SK-N-SH (cell line): ENCODE data around the gene RNF223. TPM values are rescaled to one million over a fixed set of nuclear protein-coding genes. Genes with fewer than 3 reads are reported as not detected.
"Not testable (repeated sequence)": the region's sequence is repeated elsewhere in the genome, so short reads cannot be mapped to it uniquely, and the experiment has no call there.

Experiments
- CTCF ChIA-PET: fragments of 300-600, 350-600 bp; formaldehyde crosslinking; extraction: SDS; loops from one replicate; lab custom pipeline; 2021; lab: Yijun Ruan, JAX
- POLR2A ChIA-PET: fragments of 350-600 bp; sonication (Branson Sonifier 250); formaldehyde crosslinking; extraction: SDS; loops from one replicate; lab custom pipeline; 2020; ENCODE audit warnings: antibody characterized with exemption, inconsistent platforms; lab: Yijun Ruan, JAX
- DNase-seq: peaks from one replicate; pipeline ENCODE4 v3.0.0; 2012
- H2AFZ ChIP-seq: fragments of 200-600 bp; sonication (generic); 2 replicates; pipeline ENCODE4 v1.8.1; 2016; ENCODE audit warnings: antibody characterized with exemption, mild to moderate bottlenecking, low read depth
- H3F3A ChIP-seq: fragments of 200-600 bp; sonication (generic); replicated peaks from 2 replicates; pipeline ENCODE3; 2016; ENCODE audit warnings: antibody characterized with exemption, mild to moderate bottlenecking; ENCODE audit not compliant: insufficient read depth
- H3K27ac ChIP-seq, 2 experiments: fragments of 200-500 bp in 1 of 2; fragments of 200-600 bp in 1 of 2; sonication (Bioruptor generic) in 1 of 2; sonication (generic), shearing (Covaris generic) in 1 of 2; 2 replicates each; pipeline versions ENCODE4 v1.5.1 to v1.6.1; 2014 to 2016; ENCODE audit warnings: low read depth in 2 of 2, inconsistent platforms in 1 of 2, low read length in 1 of 2, mild to moderate bottlenecking in 1 of 2, mixed read lengths in 1 of 2
- H3K27me3 ChIP-seq: fragments of 200-600 bp; sonication (generic), shearing (Covaris generic); 2 replicates; pipeline ENCODE4 v1.6.1; 2016; ENCODE audit warnings: mixed run types; ENCODE audit not compliant: insufficient read depth
- H3K36me3 ChIP-seq, 2 experiments: fragments of 200-500 bp in 1 of 2; fragments of 200-600 bp in 1 of 2; sonication (Bioruptor generic) in 1 of 2; sonication (generic) in 1 of 2; replicated peaks in 1 of 2; 2 replicates each; pipeline versions ENCODE3 to v1.5.1; 2014 to 2016; ENCODE audit warnings: low read length in 1 of 2, mild to moderate bottlenecking in 1 of 2; ENCODE audit not compliant: insufficient read depth in 2 of 2, control insufficient read depth in 1 of 2
- H3K4me1 ChIP-seq, 2 experiments: fragments of 200-500 bp in 1 of 2; fragments of 200-600 bp in 1 of 2; sonication (Bioruptor generic) in 1 of 2; sonication (generic), shearing (Covaris generic) in 1 of 2; 2 replicates each; pipeline versions ENCODE4 v1.5.1 to v1.6.1; 2014 to 2016; ENCODE audit warnings: low read depth in 1 of 2, low read length in 1 of 2, mixed run types in 1 of 2; ENCODE audit not compliant: insufficient read depth in 2 of 2, control insufficient read depth in 1 of 2
- H3K4me2 ChIP-seq: fragments of 200-600 bp; sonication (generic), shearing (Covaris generic); 2 replicates; pipeline ENCODE4 v1.6.1; 2017; ENCODE audit warnings: mixed run types
- H3K4me3 ChIP-seq, 2 experiments: fragments of 200-500 bp in 1 of 2; fragments of 200-600 bp in 1 of 2; sonication (Bioruptor generic) in 1 of 2; sonication (generic), shearing (Covaris generic) in 1 of 2; 2 replicates each; pipeline versions ENCODE4 v1.5.1 to v1.8.1; 2014 to 2016; ENCODE audit warnings: low read depth in 2 of 2, inconsistent platforms in 1 of 2, low read length in 1 of 2, mild to moderate bottlenecking in 1 of 2, mixed read lengths in 1 of 2, moderate library complexity in 1 of 2
- H3K79me2 ChIP-seq: fragments of 200-600 bp; sonication (generic); 2 replicates; pipeline ENCODE4 v1.8.1; 2017; ENCODE audit warnings: mild to moderate bottlenecking; ENCODE audit not compliant: insufficient read depth
- H3K9ac ChIP-seq: fragments of 200-600 bp; sonication (generic); 2 replicates; pipeline ENCODE4 v1.6.1; 2017; ENCODE audit warnings: mixed run types
- H3K9me2 ChIP-seq: fragments of 200-600 bp; sonication (generic); 2 replicates; pipeline ENCODE4 v1.6.1; 2017; ENCODE audit warnings: mixed run types
- H3K9me3 ChIP-seq: fragments of 200-600 bp; sonication (generic); 2 replicates; pipeline ENCODE4 v1.6.1; 2017; ENCODE audit warnings: mixed run types, mild to moderate bottlenecking, moderate library complexity
- H4K20me1 ChIP-seq: fragments of 200-600 bp; sonication (generic); 2 replicates; pipeline ENCODE4 v1.6.1; 2017; ENCODE audit warnings: mild to moderate bottlenecking, mixed run types; ENCODE audit not compliant: insufficient read depth
- CHD2 ChIP-seq: fragments of 150-350 bp; IDR thresholded peaks from 2 replicates; pipeline ENCODE4 v1.6.1; 2018; ENCODE audit warnings: low read length; ENCODE audit not compliant: partially characterized antibody
- FOSL2 ChIP-seq: IDR thresholded peaks from 2 replicates; pipeline ENCODE4 v1.4.0; 2012; ENCODE audit warnings: low read depth, mild to moderate bottlenecking, moderate library complexity, borderline replicate concordance
- FOXJ3 ChIP-seq: sonication (generic); formaldehyde crosslinking; IDR thresholded peaks from 2 replicates; pipeline ENCODE4 v1.5.1; 2020; ENCODE audit warnings: mild to moderate bottlenecking, missing genetic modification reagents
- JUND ChIP-seq: IDR thresholded peaks from 2 replicates; pipeline ENCODE4 v1.4.0; 2012
- RCOR1 ChIP-seq: fragments of 150-350 bp; IDR thresholded peaks from 2 replicates; pipeline ENCODE4 v1.6.1; 2017; ENCODE audit warnings: antibody characterized with exemption, low read length
- RFX5 ChIP-seq: IDR thresholded peaks from 2 replicates; pipeline ENCODE4 v1.6.1; 2012; ENCODE audit warnings: mild to moderate bottlenecking, improper control_type of control experiment, low read length
- YY1 ChIP-seq: IDR thresholded peaks from 2 replicates; pipeline ENCODE4 v1.4.0; 2012; ENCODE audit warnings: low read depth, mild to moderate bottlenecking
- WGBS: methylation state at CpG from one replicate; pipeline ENCODE4 v1.1.6; 2017; ENCODE audit warnings: low lambda C conversion rate; 5-methylcytosine and 5-hydroxymethylcytosine counted together
- polyA plus RNA-seq, 3 experiments: library from polyadenylated mRNA; depleted of rRNA; stranded (reverse); fragments of >200 nt; gene quantifications; 2 replicates each; pipeline ENCODE4 v1.2.3, GENCODE V29; 2012
- TF ChIP-seq, protein P1 (sequence below): IDR thresholded peaks from 2 replicates; pipeline ENCODE4 v1.4.0; 2012; ENCODE audit warnings: low read depth, borderline replicate concordance

RNF223 gene
- polyA plus RNA-seq, 1 of the 3 experiments (the other 2 are of a cell fraction): not detected

DNA sequence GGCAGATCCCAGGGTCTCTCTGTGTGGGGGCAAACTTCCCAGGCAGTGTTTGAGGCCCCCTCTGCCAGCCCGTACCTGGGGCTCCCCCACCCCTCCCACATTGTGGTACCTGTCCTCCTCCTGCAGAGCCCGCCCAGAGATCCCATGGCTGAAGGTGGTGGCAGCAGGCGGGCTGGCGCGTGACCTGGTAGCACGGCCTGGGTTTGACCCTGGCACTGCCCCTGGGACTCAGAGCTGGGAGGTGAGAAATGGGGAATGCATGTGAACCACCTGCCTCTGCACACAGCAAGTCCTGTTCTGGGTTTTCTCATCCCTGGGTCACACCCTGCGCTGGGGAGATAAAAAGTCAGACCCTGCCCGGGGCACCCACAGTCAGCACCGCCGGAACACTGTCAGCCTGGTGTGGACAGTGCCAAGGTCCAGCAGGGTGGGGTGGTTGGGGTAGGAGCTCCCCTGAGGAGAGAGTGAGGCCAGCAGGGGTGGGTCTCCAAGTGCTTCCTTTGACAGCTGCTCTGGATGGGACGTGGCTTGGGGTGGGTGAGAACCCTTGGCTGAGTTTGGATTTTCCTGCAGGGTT, 42.4 kb downstream of the RNF223 start:
- no peak overlapping the region for H3K4me2 ChIP-seq
- no peak overlapping the region for H3K27ac ChIP-seq
- no peaks in the 10 kb centered on the region for H3K27me3 ChIP-seq
- POLR2A ChIA-PET: no interaction called here
- H4K20me1 ChIP-seq: peaks cover 34% of the 10 kb centered on the region
- TF ChIP-seq FOSL2 (no peak), RCOR1 (no peak), FOXJ3 (no peak), CHD2 (no peak), JUND (no peak), YY1 (no peak), RFX5 (no peak)
- TF ChIP-seq, protein P1, sequence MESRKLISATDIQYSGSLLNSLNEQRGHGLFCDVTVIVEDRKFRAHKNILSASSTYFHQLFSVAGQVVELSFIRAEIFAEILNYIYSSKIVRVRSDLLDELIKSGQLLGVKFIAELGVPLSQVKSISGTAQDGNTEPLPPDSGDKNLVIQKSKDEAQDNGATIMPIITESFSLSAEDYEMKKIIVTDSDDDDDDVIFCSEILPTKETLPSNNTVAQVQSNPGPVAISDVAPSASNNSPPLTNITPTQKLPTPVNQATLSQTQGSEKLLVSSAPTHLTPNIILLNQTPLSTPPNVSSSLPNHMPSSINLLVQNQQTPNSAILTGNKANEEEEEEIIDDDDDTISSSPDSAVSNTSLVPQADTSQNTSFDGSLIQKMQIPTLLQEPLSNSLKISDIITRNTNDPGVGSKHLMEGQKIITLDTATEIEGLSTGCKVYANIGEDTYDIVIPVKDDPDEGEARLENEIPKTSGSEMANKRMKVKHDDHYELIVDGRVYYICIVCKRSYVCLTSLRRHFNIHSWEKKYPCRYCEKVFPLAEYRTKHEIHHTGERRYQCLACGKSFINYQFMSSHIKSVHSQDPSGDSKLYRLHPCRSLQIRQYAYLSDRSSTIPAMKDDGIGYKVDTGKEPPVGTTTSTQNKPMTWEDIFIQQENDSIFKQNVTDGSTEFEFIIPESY: no peak
- TF ChIP-seq, all 33 proteins: peak for 0
- Histone ChIP-seq H3F3A (no peaks in the 10 kb centered on the region), H2AFZ (no peak overlapping the region), H3K9ac (no peak overlapping the region), H3K79me2 (no peaks in the 10 kb centered on the region), H3K4me3 (no peak overlapping the region), H3K36me3 (peaks cover 0 to 4% of the 10 kb centered on the region in 2 experiments), H3K9me3 (no peaks in the 10 kb centered on the region), H3K4me1 (peaks cover 0 to 11% of the 10 kb centered on the region in 2 experiments; a peak in 1 of 4 replicates), H3K9me2 (no peaks in the 10 kb centered on the region)
- 80% methylated on average over 1 of the region's 11 CpGs for WGBS
- no peak for DNase-seq
- CTCF ChIA-PET: interaction anchor here (0.7 to 4.5 kb wide), 31 partner anchors 9 to 343 kb away, joined by 3 to 93 read pairs (median 6); partner anchors contain the start of genes AGRN, AURKAIP1, ISG15 and PERM1

DNA sequence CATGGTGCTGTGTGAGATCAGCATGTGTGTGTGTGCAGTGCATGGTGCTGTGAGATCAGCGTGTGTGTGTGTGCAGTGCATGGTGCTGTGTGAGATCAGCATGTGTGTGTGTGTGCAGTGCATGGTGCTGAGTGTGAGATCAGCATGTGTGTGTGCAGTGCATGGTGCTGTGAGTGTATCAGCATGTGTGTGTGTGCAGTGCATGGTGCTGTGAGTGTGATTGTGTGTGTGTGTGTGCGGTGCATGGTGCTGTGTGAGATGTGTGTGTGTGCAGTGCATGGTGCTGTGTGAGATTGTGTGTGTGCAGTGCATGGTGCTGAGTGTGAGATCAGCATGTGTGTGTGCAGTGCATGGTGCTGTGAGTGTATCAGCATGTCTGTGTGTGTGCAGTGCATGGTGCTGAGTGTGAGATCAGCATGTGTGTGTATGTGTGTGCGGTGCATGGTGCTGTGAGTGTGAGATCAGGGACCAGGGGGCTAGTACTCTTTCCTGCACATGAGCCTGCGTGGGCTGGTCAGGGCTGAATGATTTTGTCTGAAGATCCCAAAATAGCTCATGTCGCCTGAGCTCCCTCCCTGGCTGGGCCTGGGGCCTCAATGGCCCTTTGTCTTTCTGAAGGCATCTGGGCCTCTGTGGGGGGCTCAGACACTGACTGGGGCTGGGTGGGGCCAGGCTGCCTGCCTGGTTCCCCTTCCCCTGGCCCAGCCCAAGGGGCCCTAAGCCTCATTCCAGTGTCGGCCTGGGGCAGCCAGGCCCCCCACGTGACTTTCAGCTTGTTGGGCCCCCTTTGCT, 43.0 kb downstream of the RNF223 start:
- POLR2A ChIA-PET, DNase-seq: not testable (repeated sequence)
- CTCF ChIA-PET: interaction anchor here (1.4 to 4.5 kb wide), 11 partner anchors 8 to 344 kb away, joined by 3 to 93 read pairs (median 21); partner anchors contain the start of genes AGRN, AURKAIP1, ISG15 and PERM1

More for the DNA sequence above, 43.0 kb downstream of the RNF223 start:
- not testable (repeated sequence) for H3K4me3 ChIP-seq, H3K79me2 ChIP-seq, H3K36me3 ChIP-seq, H3K9me3 ChIP-seq, H3K27me3 ChIP-seq, H3K9ac ChIP-seq, H3K4me2 ChIP-seq, H3F3A ChIP-seq, H2AFZ ChIP-seq, H3K27ac ChIP-seq, H3K9me2 ChIP-seq
- H3K4me1 ChIP-seq: peaks cover 0 to 11% of the 10 kb centered on the region in 2 experiments; a peak in 1 of 4 replicates
- 94% methylated on average over 3 of the region's 7 CpGs for WGBS
- peaks cover 33% of the 10 kb centered on the region for H4K20me1 ChIP-seq
